Activated B cell treated with CpG ODN at 0.5 μM for 24 hours (primary cell): Measurements from ENCODE around the gene MBD5. TPM values are rescaled to one million over a fixed set of nuclear protein-coding genes. Genes with fewer than 3 reads are reported as not detected.
A peak's percentile ranks its signal among the peaks of the same experiment; 100 is the strongest.

ENCODE experiments used
- ATAC-seq: fragments of 200-7000 bp; cut with Tn5 transposase; one replicate; pipeline ENCODE4 v1.10.0; 2021; ENCODE audit warnings: low read depth, mild to moderate bottlenecking, moderate library complexity
- CTCF ChIA-PET: fragments of 350-600 bp; sonication (Branson Sonifier 250); formaldehyde crosslinking; loops from one replicate; lab custom pipeline; 2021; ENCODE audit warnings: antibody characterized with exemption; lab: Charles Lee
- POLR2A ChIA-PET: fragments of 350-600 bp; sonication (Branson Sonifier 250); formaldehyde crosslinking; loops from one replicate; lab custom pipeline; 2021; ENCODE audit warnings: antibody characterized with exemption; lab: Charles Lee
- DNase-seq: peaks from one replicate; pipeline ENCODE4 v3.0.0; 2022
- H3K27ac Mint-ChIP-seq: one replicate; pipeline ENCODE4 v1.8.0; 2020; ENCODE audit warnings: mixed read lengths
- H3K27me3 Mint-ChIP-seq: one replicate; pipeline ENCODE4 v1.8.0; 2021; ENCODE audit warnings: mixed read lengths
- H3K36me3 Mint-ChIP-seq: one replicate; pipeline ENCODE4 v1.8.0; 2021; ENCODE audit warnings: low read depth, mixed read lengths
- H3K4me1 Mint-ChIP-seq: one replicate; pipeline ENCODE4 v1.8.0; 2021; ENCODE audit warnings: mixed read lengths
- H3K4me3 Mint-ChIP-seq: one replicate; pipeline ENCODE4 v1.8.0; 2020; ENCODE audit warnings: mild to moderate bottlenecking, mixed read lengths
- H3K9me3 Mint-ChIP-seq: one replicate; pipeline ENCODE4 v1.8.0; 2020; ENCODE audit warnings: mixed read lengths
- CTCF ChIP-seq: fragments of 200-600 bp; IDR thresholded peaks from one replicate; pipeline ENCODE4 v1.8.0; 2022; ENCODE audit warnings: antibody characterized with exemption, mild to moderate bottlenecking
- intact Hi-C: fragments of 100-400 bp; cut with micrococcal nuclease; formaldehyde crosslinking; loops from one replicate; pipeline ENCODE4 v1.15.1; 2024
- total RNA-seq: library from RNA; stranded (reverse); gene quantifications from 2 replicates; pipeline ENCODE4 v1.2.3, GENCODE V29; 2022

MBD5 gene
- total RNA-seq, 1 donor from 2014 or later = 55.7 TPM

- DNase-seq (no peak), ATAC-seq (no peak)
- H3K27ac Mint-ChIP-seq = peak overlapping the region; percentile 0
- H3K27me3 Mint-ChIP-seq = no peaks in the 10 kb centered on the region
- peaks cover 61% of the 10 kb centered on the region for H3K4me1 Mint-ChIP-seq
- H3K9me3 Mint-ChIP-seq = no peaks in the 10 kb centered on the region
- POLR2A ChIA-PET = interaction anchor here (1.2 kb wide), 1 partner anchor 26 kb away, joined by 4 read pairs; the partner anchor contains the start of genes MBD5 and ORC4
- H3K4me3 Mint-ChIP-seq = no peak overlapping the region
- intact Hi-C loops = no loop called here
- TF ChIP-seq CTCF = no peak
- H3K36me3 Mint-ChIP-seq = no peaks in the 10 kb centered on the region
- CTCF ChIA-PET = no interaction called here
Measured at GRCh38 chr2:148046802-148047201, 25.9 kb downstream of the MBD5 start.

GRCh38 chr2:148048475-148049221 is 27.8 kb downstream of the MBD5 start:
- Mint-ChIP-seq H3K9me3 (no peaks in the 10 kb centered on the region), H3K36me3 (peaks cover 6% of the 10 kb centered on the region), H3K4me1 (peaks cover 48% of the 10 kb centered on the region), H3K27me3 (no peaks in the 10 kb centered on the region), H3K4me3 (peak overlapping the region; percentile 42), H3K27ac (peak overlapping the region; percentile 68)
- no peak for TF ChIP-seq CTCF
- CTCF ChIA-PET = interaction anchor here (1.0 kb wide), 1 partner anchor 59 kb away, joined by 3 read pairs; no protein-coding TSS in a partner anchor
- DNase-seq (no peak), ATAC-seq (peak; percentile 85)
- intact Hi-C loops = loop anchor here (1.0 kb wide), 1 partner anchor 28 kb away; the partner anchor contains the start of gene ORC4
- POLR2A ChIA-PET = no interaction called here

GRCh38 chr2:148049284-148049683 is 28.4 kb downstream of the MBD5 start:
- Mint-ChIP-seq H3K9me3 (no peaks in the 10 kb centered on the region), H3K36me3 (peaks cover 6% of the 10 kb centered on the region), H3K4me3 (no peak overlapping the region), H3K4me1 (peaks cover 48% of the 10 kb centered on the region), H3K27me3 (no peaks in the 10 kb centered on the region), H3K27ac (peak overlapping the region; percentile 68)
- POLR2A ChIA-PET = no interaction called here
- no peak for ATAC-seq
- CTCF ChIA-PET = interaction anchor here (1.0 kb wide), 1 partner anchor 59 kb away, joined by 3 read pairs; no protein-coding TSS in a partner anchor
- no peak for TF ChIP-seq CTCF
- DNase-seq = no peak
- intact Hi-C loops = loop anchor here (1.0 kb wide), 1 partner anchor 29 kb away; the partner anchor contains the start of gene ORC4

- ATAC-seq (no peak), DNase-seq (no peak)
- intact Hi-C loops = no loop called here
- Mint-ChIP-seq H3K27me3 (no peaks in the 10 kb centered on the region), H3K27ac (no peak overlapping the region), H3K36me3 (peaks cover 17% of the 10 kb centered on the region), H3K4me3 (no peak overlapping the region), H3K9me3 (no peaks in the 10 kb centered on the region), H3K4me1 (peaks cover 34% of the 10 kb centered on the region)
- TF ChIP-seq CTCF = no peak
- ChIA-PET POLR2A (no interaction called here), CTCF (no interaction called here)
Measured at GRCh38 chr2:148052687-148053086, 31.8 kb downstream of the MBD5 start.

DNA sequence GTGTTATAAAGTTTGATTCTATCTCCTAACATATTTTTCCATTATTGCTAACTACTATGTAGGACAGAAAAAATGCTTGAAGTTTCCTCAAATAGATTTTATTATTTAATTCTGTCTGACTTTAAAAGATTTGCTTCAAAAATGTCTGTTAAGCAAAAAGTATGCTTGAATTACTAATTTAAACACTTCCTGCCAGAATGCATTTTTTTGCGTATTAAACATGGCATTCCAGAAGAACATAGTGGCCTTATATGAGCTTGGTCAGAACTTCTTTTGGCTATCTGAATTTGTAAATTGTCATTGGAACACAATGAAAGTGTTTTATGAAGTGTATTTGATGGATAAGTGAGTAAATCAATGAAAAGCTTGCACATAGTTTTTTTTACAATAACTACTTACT is 37.8 kb downstream of the MBD5 start:
- intact Hi-C loops = no loop called here
- ChIA-PET CTCF (no interaction called here), POLR2A (no interaction called here)
- no peak for ATAC-seq
- no peaks in the 10 kb centered on the region for H3K27me3 Mint-ChIP-seq
- no peaks in the 10 kb centered on the region for H3K9me3 Mint-ChIP-seq
- no peak for TF ChIP-seq CTCF
- H3K27ac Mint-ChIP-seq = no peak overlapping the region
- no peaks in the 10 kb centered on the region for H3K4me1 Mint-ChIP-seq
- H3K36me3 Mint-ChIP-seq = peaks cover 19% of the 10 kb centered on the region
- H3K4me3 Mint-ChIP-seq = no peak overlapping the region
- DNase-seq = no peak
